NCI-H510A (cell line): ENCODE results near the gene MCF2L.
A peak's percentile ranks its signal among the peaks of the same experiment; 100 is the strongest.

Source experiments
- DNase-seq: peaks from one replicate; lab custom pipeline; 2025; lab: John Stamatoyannopoulos, UW

Gene MCF2L

DNA sequence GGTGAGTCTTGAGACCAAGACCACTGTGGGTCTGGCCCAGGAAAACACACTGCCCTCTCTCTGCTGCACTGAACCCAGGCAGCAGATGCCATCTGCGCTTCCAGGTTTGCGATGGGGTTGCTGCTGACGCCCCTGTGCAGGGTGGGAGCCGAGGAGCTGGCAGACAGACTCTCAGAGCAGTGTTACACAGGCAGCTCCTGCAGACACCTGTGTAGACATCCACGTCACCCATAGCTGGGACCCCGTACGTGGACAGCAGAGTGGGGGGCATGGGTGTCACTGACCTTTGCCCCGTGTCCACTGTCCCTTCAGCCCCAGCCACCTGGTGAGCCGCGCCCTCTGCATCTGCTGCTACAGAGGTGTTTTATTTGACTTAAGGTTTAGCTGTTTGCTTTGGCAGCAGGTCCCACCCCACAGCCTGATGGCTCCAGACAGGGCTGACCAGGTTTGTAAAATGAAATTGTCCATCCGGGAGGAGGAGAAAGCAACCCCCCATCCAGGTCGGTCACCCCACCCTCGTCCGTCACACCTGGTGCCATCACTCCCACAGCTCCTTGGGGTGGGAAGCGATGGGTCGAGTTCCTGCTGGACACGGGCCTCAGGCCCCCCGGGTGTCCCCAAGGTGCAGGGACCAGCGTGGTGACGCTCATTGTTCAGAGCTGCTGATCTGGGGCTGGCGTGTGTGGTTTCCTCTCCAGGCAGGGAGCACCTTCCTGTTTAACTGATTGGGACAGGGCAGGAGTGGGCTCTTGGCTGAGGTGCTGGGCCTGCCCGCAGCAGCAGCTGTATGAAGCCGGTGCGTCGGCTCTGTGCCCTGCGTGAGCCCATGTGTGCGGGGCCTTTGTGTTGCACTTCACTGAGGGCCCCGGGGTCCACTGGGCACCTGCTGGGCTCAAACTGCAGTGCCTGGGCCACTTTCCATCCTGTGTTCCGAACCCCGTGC lies 28.4 kb downstream of the MCF2L start:
- DNase-seq = no peak

DNA sequence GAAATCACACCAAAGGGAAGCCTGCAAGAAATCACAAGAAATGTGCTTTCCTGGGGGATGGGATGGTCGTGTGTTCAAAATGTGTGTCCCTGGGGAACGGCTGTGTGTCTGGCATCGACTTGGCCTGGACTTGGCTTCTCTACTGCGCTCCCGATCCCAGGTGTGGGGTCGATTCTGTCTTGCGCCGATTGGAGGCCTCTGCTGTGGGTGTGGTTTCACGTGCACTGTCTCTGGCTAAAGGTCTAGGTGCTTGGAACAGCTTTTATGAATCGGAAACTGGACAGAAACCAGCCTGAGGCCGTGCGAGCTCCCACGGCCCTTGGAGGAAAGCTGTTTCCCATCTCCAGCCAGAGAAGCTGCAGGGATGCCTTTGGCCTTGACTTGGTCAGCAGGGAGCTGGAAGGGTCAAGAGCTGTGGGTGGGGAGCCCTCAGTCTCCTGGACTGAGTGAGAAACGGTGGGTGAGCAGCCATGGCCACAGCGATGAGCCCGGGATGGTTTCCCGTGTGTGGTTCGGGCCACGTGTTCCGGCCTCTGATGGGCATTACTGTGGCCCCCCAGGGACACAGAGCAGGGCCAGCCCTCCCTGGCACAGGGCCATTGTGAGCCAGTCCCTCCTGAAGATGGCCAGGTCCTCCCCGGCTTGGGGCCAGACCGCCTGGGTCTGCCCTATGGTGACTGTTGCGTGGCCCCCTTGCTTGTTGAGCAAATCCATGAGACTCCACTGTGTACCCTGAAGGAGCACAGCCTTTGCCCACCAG lies 29.7 kb downstream of the MCF2L start:
- DNase-seq = no peak

DNA sequence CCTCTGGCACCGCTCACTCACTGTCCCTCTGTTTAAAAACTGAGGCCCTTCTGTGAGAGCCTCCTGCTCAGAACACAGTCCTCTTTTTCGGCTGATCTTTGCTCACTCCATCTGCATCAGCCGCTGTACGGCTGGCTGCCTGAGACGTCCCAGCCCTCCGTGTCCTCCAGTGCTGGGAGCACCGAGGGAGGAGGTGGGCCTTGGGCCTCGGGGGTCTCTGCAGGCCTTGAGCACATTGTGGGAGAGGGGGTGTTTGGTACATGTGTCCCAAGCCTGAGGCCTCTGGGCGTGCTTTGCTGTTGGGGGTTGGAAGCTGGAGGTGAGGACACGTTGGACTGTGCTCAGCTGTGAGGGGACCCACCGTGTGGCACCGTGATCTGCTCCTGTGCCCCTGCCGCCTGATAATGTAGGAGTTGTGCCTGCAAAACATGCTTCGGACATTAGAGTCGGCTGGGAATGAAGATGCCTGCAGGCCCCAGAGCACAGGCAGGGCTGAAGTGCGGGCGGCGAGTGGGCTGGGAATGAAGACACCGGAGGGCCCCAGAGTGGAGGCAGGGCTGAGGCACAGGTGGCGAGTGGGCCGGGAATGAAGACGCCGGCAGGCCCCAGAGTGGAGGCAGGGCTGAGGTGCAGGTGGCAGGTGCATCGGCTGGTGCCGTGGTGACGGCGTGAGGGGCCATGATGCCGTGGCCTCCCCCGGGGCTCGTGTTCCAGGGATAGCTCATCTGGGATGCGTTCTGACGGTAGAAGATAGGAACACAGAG lies 30.6 kb downstream of the MCF2L start:
- DNase-seq = no peak

DNA sequence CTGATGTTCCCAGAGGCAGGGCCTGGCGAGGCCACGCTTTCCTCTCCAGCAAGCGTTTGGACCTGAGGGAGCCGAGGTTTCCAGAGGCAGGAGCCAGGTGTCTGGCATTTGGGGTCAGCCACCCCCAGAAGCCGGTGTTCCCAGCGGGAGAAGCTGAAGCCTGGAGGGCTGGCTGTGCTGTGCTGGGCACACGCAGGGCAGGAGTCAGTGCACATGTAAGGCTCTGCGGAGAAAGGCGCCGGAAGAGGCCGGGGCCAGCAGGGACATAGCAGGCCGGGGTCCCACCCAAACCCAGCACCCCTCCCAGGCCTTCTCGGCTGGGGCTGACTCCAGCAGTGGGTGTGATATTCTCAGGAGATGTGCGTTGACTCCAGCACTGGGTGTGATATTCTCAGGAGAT lies 31.6 kb downstream of the MCF2L start:
- no peak for DNase-seq

DNA sequence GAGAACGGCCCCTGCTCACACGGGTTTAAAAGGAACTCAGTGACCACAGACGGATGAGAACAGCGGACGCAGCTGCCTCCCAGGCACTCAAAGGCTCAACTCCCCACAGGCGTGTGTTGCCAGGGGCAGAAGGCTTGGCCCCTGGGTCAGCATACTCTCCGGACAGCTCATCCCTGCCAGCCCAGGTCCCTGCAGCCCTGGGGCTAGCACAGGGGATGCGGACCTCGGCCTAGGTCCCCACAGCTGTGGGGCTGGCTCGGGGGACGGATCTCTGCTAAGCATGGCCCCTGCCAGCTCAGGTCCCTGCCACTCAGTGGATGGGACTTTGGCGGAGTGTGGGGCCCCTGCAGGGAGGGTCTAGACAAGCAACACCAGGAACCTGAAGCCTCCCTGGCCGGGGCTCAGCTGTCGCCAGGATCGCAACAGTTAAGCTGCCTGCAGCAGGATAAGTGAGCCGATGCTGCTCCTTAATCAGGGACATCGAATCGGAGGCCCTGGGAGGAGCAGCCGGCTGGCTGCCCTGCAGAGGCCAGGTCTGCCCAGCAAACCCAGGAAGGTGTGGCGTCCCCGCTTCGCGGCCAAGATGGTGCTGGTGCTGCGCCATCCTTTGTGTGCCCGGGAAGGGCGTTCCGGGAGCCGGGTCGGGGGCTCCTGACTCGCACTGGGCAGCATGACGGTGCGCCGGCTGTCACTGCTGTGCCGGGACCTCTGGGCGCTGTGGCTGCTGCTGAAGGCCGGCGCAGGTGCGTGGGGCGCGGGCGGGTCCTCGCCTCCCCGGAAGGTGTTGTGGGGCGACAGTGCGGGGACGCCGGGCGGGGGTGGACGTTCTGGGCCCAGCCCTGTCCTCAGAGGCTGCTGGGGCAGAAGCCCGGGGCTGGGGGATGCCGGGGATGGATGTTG lies 32.5 kb downstream of the MCF2L start:
- peak; percentile 95 for DNase-seq

DNA sequence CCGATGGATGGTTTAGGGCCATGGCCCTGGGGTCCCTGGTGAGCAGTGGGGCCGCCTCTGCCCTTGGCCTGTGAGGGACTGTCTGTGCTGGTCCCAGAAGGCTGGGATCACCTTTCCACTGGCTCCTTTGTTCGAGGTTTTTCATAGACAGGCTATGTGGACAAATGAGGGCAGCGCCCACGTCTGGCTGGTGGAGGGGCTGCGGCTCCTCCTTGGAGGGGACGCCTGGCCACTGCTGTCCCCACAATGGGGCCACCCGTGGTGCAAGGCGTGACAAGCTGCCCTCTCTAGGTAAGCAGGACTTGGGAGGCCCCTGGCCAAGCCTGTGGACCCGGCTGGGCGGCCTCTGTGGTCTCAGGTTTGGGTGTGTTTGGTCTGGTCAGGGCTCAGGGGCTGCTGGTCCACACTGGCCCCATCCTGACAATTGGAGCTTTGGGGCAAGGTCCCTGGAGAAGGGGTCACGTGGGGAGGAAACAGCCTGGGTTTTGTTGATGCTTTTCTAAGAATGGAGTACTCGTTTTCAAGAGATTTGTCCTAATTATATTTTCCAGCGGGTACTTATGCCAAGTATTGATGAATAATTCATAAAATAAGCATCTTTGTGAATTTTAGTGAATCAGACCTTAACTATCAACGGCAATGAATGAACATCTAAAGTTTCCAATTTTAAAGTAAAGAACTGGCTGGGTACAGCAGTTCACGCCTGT lies 33.3 kb downstream of the MCF2L start:
- DNase-seq = peak; percentile 72

DNA sequence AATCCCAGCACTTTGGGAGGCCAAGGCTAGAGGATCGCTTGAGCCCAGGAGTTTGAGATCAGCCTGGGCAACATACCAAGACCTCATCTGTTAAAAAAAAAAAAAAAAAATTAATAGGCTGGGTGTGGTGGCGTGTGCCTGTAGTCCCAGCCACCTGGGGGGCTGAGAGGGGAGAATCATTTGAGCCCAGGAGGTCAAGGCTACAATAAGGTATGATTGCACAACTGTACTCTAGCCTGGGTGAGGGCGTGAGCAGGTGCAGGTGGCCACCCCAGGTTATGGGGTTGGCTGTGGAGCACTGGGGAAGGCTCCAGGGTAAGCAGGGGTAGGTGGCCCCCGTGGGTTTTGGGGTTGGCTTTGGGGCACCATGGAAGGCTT lies 33.9 kb downstream of the MCF2L start:
- no peak for DNase-seq

DNA sequence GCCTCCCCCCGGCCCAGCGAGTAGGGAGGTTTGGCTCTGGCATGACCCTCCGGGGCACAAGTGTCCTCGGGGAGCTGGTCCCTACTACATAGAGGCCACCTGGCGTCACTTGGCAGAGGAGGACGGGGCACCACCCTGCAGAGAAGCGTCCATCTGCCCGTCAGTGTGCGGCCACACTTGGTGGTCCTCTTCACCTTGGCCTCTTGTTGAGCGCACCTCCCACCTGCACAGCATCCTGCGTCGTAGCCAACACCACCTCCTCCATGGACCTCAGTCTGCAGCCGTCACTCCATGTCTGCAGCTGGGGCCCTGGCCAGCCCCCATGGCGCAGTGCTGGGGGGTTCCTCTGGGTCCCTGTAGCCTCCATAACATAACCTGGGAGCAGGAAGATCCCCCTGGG lies 35.1 kb downstream of the MCF2L start:
- no peak for DNase-seq

DNA sequence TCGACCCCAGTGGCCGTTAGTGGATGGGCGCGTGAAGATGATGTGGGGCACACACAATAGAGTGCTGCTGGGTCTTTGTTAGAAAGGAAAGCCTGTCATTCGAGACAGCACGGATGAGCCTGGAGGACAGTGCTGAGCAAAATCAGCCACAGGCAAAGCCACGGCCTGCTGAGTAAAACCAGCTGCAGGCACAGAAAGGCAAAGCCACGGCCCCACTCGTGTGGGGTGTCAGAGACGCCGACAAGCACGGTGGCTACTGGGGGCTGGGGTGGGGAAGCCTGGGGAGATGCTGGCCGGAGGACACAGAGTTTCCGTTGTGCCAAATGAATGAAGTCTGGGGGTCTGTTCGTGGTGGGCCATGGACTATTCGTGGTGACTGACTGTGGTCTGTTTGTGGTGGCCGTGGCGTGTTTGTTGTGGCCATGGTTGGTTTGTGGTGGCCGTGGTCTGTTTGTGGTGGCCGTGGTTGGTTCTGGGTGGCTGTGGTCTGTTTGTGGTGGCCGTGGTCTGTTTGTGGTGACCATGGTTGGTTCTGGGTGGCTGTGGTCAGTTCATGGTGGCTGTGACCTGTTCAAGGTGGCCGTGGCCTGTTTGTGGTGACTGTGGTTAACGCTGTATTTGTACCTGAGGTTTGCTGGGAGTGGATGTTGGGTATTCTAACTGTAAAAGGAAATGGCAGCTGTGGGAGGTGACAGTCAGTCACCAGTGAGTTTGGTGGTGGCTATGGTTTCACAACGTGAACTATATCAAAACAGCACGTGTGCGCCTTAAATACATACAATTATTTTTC lies 36.3 kb downstream of the MCF2L start:
- DNase-seq = no peak

DNA sequence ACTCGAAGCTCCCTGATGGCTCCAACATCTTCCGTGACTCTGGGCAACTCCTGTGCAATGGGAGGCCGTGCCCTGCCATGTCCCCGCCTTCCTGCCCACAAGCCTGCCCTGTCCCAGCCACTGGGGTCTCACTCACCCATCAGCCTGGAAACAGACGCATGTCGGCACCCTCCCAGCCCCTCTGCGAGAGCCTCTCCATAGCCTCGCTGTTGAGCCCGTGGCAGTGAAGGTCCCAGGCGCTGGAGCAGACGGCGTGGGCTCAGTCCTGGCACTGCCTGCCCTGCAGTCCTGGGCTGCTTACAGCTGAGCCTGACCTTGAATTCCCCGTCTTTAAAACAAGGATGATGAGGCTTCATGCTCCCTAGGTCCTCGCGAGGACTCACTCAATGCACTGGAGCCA lies 37.0 kb downstream of the MCF2L start:
- DNase-seq = no peak

DNA sequence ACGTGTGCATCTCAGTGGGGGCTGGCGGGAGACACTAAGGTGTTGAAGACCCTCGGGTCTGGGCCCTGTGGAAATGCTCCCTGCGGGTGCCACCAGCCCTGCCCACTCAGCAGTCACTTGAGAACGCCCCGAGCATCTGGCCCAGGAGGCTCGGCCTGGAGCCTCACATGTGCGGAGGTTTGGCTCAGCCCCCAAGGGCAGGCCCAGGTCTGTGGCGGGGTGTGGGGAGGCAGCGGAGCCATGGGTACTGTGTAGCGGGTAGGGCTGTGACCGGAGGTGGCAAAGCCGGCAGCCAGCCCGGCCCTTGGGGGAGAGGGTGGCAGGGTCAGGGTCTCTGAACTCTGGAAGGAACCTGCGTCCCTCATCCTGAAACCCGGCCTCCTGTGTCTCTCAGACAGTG lies 37.6 kb downstream of the MCF2L start:
- no peak for DNase-seq

DNA sequence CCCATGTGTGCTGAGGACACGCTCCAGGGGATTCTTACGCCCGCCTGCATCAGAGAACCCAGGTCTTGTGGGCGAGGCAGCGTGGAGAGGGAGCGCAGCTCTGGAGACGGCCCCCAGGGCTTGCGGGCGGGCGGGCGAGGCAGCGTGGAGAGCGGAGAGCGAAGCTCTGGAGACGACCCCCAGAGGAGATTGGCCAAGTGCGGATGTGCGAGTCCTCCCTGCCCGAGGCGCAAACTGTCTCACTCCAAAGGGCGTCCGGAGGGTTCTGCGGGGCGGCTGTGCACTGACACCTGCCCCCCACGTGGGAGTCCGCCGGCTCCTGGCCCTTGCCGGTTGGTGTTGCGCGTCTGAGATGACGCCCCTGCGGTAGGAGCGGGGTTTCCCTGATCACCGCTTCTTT lies 39.8 kb downstream of the MCF2L start:
- no peak for DNase-seq

DNA sequence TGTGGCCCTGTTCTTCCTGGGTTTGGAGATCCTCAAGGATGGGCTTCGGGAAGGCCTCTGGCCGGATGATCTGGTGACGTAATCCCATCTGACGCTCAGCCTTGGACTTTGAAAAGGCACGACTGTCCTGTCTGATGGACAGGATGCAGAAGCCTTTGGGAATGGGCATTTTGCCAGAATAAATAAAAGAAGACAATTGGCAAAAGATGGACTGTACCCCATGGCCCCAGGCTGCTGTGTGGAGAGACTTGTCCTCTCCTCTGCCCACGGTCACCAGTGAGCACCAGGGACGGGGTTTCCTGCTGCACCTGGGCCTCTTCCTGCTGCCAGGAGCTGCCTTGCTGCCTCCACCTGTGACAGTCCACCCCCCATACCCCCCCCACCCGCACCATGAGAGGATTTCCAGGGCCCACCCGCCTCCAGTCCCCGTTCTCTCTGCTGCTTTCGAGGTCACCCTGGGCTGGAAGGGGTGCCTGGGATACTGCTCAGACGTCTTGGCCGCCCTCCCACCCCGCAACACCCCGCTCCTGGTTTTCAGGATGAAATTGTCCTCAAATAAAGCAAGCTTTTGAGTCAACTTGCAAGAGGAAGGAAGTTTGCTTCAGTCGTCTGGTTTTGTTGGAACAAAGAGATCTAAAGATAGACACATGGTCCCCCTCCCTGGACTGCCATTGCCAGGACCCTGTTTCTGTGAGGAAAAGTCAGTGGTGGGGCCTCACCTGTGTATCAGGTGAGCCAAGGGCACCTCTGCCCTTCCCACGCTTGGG lies 40.9 kb downstream of the MCF2L start:
- no peak for DNase-seq

DNA sequence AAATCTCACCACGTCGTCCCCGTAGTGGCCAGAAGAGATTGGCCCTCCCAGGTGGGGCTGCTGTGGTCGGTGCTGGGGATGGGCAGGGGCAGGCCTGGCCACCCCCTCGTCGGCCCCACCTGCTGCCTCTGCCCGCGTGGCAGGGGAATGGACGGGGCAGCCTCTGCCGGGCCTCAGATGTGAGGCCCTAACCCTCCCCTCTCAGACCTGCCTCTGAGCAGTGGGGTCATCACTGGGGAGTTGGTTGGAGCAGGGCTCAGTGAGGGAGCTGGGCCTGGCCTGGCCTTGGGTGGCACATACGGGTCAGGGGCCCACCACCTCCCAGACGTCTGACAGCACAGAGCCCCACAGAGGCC lies 41.5 kb downstream of the MCF2L start:
- no peak for DNase-seq

DNA sequence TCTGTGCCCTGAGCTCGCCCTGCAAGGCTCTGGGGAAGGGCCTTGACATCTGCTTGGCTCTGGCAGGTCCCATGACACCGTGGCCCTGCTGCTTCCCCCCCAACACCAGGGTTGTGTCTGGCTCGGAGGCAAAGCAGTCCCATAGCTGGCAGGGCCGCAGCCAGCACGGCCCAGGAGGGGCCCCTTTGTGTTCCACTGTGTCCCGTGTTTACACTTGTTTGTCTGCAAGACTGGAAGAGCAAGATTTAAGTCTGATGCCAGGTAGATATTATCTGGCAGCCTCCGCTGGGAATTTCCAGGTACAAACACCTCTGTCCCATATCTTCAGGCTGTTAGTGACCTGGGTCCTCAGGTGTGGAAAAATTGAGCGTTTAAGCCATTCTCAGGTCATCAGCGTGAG lies 44.3 kb downstream of the MCF2L start:
- DNase-seq = no peak

DNA sequence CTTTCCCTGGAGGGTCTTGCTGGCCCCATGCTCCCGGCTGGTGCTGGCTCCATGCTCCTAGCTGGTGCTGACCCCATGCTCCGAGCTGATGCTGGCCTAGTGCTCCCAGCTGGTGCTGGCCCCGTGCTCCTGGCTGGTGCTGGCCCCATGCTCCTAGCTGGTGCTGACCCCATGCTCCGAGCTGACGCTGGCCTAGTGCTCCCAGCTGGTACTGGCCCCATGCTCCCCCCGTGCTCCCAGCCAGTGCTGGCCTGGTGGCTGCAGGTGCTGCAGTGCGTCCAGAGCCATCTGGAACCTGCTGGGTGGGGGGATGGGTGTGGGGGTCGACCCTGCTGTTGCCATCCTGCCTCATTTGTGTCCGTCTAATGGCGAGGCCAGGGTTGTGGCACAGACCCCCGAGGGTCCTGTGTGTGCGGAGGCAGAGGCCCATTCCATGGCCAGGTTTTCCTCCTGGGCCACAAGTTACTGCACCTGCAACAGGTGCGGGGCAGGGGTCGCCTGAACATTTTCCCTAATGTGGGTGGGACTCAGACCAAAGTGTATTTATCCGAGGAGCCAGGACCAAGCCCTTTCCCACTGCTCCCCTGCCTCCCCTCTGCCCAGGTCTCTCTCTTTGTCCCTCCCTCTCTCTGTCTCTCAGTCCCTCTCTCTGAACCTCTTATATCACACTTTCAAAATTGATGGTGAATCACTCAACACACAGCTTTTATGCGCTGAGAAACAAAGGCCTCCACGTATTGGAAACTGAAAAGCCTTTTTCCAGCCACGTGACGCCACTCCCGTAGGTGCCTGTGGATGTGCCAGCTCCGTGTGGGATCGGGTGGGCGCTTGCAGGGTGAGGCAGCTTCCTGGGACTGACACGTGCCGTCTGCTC lies 45.1 kb downstream of the MCF2L start:
- DNase-seq = no peak

DNA sequence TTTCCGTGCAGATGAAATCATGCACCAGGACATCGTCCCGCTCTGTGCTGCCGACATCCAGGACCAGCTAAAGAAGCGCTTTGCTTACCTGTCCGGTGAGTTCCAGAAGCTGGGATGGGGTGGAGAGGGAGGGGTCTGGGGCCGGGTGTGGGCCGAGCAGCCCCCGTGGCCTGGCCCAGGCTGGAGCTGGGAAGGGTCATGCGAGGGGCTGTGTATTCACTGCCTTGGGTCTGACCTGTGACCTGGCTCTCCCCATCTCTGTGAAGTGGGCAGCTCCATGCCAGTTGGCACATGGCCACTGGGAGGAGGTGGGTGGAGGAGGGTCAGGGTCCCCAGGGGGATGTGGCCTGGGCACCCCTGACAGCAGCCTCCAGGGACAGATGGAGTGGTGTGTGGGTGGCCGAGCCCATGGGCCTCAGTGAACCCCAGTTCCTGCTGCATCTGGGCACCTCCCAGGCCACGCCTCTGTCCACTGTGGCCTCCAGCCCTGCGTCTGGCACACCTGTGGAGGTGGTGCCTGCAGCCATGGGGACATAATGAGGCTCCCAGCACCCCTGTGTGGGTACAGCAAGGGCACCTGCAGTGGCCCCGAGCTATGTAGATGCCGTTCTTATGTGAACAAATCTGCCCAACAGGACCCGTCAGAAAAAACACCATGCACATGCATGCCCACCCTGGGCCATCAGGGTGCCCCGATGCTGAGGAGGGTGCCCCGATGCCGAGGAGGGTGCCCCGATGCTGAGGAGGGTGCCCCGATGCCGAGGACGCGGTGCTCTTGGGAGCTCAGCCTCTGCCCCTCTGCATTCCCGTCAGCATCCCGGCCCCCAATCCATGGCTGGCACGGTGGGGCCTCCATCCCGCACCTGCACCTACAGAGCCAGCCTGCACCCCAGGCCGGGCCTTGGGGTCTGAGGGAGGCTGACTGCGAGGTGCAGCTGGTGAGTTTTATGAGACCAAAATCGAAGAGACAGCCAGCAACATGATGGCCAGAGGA lies 46.0 kb downstream of the MCF2L start:
- no peak for DNase-seq
